CMK (cell line): ENCODE measurements around the gene FBXL13.

Source experiments
- DNase-seq: peaks from one replicate; pipeline ENCODE4 v3.0.0-alpha.2; 2010; ENCODE audit warnings: low read depth

The FBXL13 gene

DNA sequence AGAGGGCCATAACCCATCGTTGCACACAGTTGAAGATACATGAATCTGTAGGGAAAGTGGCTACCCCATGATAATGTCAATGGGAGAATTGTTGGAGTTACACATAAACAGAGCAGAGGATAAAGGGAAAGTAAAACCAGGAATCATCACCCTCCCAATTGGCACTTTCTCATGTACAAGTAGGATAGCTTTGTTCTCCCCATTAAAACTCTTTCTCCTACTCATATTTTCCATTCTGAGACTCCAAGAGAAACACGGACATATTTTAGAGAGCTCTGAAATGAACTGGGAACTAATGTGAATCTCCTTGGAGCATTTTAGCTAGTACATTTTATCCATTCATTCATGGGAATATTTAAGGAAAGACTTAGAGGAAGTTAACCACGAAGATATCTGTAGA lies 179.0 kb downstream of the FBXL13 start:
- no peak for DNase-seq

DNA sequence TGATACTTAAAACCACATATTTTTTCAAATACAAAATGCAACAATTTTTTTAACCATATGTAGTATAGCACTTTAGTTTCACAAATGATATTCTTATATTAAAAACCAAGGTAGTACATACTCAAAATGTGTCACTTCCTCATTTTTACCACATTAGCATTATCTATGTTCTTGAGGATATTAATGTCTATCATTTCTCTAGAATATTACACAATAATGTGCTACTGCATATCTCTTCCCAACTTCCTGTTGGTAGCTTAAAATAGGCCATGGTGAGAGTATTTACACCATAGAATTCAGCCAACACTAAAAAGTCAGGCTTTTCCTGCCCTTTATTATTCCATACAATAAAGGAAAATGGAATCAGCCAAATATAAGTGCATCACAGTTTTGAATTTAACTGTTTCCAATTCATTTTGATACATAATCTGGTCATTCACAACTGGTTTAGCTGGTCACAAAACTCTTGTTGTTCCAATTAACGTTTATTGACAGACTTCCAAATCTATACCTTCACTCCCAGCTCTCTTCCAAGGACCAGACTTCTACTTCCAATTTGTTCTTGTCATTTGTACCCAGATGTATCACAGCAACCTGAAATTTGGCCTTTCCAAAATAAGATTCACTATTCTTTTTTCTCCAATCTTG lies 181.8 kb downstream of the FBXL13 start:
- DNase-seq, result no peak

DNA sequence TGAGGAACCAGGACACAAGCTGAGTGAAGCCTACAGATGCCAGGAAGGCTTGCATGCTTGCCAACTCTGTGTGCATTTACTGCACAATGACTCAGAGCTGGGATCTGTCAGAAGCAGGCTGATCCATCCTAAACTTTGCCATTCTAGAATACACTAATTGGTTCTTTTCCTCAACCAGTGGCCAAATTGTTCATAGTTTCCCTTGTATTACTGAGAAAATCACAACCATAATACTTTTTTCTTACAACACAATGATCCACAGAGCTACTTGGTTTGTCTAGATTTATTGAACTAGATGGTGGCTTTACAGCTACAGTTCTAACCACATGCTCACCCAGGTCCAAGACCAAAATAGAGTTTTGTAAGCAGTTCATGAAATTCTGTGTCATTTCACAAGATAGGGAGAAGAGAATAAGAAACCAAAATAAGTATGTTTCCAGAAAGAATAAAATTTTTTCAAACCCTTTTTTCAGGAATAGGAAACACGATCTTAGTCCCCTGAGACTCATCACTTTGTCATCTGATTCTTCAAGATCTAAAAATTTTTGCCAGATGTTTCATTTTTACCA lies 182.8 kb downstream of the FBXL13 start:
- DNase-seq, result no peak

DNA sequence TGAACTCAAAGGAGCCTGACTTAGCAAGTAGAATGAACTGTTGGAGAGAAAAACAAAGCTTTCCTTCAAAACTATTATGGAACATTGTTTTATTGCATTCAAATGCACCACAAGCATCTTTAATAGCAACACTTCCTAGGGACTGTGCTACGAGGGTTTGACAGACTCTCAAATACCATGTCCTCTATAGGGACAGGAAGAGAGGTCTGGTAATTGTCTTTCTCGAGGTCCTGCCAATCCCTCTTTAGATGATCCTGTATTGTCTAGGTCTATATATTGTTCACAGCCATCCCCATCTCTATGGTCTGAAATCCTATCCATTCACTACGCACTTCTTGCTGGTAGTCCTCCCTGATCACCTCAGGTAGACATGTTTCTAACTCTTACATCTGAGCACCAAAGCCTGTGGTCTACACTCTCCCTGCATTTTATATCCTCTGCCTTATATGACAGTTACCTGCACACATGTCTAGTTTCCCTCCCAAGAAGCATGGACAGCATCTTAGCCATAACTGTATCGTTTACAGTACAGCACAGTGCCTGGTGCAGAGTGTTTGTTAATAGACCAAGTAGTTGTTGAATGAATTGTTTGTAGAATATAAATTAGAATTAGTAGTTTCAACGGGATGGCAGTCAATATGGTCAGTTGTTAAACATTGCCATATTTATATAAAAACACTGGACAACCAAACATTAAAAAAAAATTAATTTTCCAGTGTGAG lies 183.5 kb downstream of the FBXL13 start:
- DNase-seq, result no peak

DNA sequence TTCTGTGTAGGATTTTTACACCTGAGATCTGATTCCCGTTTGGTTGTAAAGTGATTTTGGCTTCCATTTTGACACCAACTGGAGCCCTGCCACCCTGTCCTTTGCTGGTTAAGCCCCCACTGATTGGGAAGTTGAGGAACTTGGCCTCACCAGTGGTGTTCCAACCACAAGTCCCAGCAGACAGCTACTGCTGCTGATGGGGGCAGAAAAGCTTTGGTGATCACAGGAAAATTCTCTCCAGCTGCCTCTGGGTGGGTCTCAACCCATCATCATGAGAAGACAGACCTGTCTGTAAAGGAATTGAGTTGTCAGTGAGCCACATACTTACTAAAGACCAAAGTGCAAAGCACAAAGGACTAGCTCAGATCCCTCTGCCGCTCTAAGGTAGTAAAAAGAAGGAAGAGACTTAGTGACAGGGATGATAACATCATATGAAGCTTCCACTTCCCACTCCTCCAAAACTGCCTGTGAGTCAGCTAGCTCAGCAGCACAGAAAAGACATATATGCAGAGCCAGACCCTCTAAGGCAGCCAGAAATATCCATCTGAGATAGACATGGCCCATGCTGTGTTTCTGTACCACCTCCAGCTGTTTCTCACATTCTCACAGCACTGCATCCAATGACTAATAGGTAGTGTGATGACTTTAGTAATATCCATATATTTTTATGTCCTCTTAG lies 184.2 kb downstream of the FBXL13 start:
- no peak for DNase-seq

DNA sequence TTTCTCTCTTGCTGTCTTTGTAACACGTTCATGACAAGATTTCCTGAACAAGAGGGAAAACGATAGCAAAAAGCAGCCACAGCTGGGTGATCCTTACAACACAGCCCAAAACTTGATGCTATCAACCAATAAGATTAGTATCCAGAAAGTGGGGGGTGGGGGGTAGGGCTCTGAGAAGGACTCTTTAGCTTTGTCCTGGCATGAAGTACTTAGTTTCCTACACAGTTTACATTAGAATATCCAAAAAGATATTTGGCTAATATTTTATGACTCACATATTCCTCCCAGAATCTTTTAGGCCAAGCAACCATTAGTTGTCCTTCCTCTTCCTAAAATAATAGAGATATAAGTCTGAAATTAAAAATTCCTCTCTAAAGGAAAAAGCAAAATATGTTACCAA lies 184.7 kb downstream of the FBXL13 start:
- no peak for DNase-seq

DNA sequence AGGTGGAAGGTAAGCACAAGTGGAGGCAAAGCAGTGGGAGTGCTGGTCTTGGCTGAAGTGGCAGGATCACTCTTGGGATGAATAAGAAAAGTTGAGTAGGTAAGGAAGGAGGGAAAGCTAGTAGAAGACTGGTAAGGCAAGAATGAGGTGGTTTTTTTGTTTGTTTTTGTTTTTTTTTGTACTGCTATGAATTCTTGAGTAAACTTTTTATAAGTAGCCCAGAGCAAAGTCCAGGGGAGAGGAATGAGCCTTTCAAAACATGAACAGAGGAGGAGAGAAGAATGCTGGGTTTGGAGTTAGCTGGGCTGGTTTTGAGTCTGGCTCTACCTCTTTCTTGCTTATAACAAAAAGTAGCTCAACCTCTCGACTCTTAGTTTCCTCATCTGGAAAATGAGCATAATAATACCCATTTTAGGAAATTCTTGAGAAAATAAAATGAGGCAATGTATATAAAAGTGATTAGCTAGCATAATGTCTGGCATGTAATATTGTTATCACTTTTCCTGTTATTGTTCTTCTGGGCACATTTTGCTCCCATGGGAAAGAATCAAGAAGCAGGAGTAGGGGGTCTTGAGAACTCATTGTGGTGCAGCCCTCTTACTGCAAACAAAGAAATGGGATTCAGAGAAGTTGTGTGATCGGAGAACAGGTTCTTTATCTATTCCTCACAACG lies 185.9 kb downstream of the FBXL13 start:
- DNase-seq, result no peak

DNA sequence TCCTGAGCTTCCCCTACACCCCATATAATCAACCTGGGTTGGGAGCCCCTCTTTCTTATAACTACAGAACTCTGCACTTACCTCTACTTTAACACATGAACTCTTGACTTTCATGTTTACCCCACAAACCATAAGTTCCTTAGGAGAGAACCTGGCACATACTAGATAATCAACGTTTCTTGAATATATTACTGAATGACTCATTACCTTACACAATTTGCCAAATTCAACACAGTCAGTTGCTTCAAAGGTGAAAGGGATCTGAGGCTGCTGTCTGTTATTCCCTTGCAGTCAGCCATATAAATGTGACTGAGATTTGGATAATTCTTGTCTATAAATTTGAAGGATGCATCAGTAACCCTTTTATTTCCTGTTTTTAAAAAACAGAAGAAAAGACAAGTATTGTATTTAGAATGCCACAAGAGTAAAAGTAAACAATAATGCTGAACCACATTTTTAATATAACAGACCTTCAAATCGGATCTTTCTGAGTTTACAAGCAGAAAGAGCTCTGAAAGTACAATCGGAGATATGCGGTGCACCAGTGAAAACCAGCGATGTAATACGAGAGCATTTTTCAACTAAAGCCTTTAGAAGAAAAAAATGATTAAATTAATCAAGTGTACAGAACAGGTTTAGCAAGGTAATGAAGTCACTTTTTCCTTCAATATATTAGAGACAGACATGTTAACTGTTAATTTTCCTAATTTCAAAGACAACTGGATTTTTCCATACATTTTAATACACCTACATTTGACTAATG lies 191.3 kb downstream of the FBXL13 start:
- DNase-seq, result no peak

DNA sequence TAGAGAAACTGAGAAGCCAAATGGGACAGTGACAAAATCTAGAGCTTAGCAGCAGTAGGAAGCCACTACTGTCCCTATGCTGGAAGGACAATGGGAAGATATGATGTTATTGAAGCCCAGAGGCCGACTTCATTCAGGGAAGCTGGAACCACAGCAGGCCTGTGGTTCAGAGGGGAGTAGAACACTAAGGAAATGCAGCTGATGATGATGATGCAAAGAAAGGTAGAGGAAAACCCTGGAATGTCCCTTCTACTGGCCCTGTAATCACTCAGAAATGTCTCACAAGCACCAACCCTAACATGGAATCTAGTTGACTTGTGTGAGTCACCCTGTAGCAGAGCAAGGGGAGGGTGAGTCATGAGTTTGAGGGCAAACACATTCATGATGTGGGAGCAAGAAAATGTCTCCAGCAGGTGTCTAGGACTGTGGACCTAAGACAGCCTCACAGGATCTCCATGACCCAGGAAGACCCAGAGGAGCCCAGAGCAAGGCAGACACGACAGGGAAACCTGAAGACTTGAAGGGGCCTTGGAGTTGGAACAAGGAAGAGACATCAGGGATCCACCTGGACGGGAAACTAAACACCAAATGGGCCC lies 198.8 kb downstream of the FBXL13 start:
- DNase-seq, result no peak

DNA sequence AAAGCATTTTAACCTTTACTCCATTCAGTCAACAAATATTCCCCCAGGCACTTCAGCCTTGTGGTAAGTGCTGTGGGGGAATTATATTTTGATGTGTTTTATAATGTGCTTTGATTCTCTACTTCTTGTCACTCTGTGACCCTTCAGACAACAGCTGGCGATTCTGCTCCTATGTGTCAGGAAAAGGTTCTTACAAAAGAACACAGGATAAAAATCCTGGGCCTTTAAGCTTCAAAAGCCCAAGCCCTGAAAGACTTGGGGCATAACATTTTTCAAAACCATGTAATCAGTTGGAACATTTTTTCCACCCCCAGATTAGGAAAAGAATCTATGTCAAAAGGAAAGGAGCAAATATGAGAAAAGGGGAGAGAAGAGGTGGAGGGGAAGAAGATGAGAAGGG lies 199.6 kb downstream of the FBXL13 start:
- no peak for DNase-seq

DNA sequence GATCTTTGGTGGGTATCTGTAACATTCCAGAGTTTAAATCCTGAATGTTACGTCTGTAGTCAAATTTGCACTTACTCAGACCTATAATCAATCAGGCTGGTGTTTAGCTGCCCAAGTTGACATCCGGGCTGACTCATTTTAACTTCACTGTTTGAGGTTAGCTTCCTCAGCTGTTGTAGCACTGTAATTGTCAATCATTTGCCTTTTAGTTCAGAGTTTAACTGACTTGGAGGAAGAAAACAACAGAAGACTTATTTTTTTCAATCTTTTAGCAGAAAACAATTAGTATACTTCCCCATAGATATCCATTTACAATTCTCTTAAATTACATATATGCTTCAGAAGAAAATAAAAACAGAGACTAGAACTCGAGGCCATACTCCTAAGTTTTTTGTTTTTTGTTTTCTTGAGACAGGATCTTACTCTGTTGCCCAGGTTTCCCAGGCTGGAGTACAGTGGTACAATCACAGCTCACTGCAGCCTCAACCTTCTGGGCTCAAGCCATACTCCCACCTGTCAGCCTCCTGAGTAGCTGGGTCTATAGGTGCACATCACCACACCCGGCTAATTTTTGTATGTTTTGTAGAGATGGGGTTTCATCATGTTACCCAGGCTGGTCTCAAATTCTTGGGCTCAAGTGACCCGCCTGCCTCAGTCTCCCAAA lies 200.3 kb downstream of the FBXL13 start:
- no peak for DNase-seq

DNA sequence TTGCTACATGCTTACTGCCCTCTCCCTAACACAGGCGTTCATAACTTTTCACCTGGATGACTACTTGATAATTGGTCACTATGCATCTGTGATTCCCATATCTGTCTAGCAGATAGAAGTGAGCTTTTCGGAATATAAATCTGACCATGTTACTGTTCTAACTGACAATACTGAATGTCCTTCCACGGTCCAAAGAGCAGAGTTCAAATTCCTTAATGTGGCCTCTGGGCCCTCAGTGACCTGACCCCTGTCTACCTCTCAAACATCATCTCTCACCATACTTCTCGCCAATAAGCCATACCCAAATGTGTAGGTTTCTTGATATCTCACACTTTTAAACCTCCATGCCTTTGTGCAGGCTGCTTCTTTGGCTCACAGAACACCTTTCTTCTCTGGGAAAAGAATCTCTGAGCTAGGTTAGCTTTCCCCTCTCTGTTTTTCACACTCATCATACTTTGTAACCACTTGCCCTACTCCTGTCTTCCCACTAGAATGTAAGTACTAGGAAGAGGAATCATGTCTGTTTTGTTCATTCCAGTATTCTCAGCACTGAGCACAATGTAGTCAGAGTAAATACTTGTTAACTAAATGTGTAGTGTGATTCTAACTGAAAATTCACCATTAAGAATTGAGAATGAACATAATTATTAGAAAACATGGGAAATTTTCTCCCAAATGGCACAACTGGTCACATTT lies 201.0 kb downstream of the FBXL13 start:
- DNase-seq, result no peak

DNA sequence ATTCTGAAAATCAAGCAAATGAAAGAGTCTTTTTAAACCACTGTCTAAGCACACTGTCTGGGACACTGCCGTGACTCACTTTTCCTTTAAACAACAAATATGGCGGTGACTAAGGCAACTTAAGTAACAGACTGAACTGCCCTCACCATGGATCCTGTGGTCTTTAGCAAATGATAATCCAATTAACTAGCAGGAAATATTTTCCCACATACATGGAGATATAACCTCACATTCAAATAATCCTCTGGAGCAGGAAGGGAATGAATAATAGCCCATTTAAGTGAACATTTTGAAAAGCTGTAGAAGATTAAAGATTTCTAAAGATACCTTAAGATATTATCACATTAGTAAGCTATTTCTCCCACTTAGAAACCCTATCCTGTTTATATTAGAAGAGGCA lies 202.1 kb downstream of the FBXL13 start:
- DNase-seq, result no peak

DNA sequence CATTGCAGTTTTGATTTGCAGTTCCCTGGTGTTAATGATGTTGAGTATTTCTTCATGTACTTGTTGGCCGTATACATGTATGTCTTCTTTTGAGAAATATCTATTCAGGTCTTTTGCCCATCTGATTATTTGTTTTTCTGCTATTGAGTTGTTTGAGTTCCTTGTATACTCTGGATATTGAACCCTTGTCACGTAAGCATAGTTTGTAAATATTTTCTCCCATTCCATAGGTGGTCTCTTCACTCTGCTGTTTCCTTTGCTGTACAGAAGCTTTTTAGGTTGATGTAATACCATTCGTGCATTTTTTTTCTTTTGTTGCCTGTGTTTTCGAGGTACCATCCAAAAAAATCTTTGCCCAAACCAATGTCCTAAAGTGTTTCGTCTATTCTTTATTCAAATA lies 205.4 kb downstream of the FBXL13 start:
- DNase-seq, result no peak

DNA sequence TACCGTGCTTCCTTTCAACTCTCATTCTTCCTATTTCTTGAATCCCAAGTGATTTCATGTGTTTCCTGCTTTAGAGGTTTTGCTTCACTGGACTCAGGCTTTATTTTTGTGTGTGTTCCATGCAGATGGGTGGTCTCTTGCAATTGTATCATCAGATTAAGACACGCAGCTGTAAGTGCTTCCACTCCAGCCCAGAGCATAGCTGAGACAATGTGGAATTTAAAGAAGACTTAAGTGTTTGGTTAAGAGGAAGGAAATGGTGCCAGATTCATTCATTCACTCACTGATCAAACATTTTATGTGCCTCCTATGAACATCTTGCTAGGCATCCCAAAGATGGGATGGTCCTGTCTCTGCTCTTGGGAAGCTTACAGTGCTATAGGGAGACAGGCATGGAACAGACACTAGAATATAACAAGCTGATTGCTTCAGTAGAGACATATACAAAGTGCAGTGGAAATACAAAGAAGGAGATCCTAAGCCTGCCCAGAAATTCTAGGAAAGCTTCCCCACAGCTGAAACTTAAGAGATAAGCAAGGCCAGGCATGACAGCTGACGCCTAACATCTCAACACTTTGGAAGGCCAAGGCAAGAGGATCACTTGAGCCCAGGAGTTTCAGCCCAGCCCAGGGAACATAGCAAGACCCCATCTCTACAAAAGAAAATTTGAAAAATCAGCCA lies 207.9 kb downstream of the FBXL13 start:
- DNase-seq, result no peak

DNA sequence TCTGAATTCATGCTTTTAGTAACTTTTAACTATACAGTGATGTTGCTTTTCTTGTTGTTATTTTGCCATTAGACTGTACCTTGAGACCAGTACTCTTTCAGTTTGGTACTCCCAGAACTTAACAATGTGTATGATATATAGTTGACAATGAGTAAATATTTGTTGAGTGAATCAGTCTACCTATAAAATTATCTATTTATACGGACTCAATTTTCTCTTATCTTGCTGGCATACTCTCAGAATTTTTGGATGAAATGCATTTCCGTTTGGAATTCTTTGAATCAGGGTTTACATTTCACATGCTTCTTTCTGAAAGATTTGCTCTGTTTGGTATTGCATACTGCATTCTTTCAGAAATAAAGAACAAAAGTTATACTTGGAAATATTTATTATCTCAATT lies 209.6 kb downstream of the FBXL13 start:
- no peak for DNase-seq

DNA sequence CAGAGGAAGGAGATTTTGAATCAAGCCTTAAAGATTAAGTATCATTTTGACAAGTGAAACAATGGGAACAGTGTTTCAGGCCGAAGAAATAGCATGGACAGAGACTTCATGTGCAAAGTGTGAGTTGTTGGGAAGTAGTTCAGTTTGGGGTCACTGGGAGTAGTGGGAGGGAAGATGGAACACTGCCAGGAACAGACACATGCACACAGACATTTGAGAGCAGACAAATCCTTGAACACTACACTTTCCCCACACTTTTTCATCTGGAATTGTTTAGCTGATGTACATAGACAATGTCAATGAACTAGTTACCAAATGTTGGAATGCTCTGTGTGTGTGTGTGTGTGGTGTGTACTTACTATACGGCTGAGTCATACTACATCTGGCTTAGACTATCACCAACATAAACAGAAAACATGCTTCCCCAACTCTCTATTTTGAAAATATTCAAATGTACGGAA lies 214.2 kb downstream of the FBXL13 start:
- DNase-seq, result no peak

DNA sequence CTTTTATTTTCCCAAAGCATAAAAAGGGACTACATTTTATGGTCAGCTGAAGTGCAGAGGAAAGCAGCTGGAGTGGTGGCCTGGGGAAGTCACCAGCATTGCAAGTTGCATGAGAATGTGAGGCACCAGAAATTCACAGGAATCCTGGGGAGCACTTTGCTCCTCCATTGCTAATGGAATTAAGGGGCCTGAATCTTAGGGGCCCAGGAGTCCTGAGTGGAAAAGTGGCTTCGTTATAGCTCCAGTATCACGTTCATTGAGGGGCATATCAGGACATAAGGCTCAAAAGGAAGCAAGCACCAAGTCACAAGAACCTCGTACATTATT lies 214.8 kb downstream of the FBXL13 start:
- no peak for DNase-seq

DNA sequence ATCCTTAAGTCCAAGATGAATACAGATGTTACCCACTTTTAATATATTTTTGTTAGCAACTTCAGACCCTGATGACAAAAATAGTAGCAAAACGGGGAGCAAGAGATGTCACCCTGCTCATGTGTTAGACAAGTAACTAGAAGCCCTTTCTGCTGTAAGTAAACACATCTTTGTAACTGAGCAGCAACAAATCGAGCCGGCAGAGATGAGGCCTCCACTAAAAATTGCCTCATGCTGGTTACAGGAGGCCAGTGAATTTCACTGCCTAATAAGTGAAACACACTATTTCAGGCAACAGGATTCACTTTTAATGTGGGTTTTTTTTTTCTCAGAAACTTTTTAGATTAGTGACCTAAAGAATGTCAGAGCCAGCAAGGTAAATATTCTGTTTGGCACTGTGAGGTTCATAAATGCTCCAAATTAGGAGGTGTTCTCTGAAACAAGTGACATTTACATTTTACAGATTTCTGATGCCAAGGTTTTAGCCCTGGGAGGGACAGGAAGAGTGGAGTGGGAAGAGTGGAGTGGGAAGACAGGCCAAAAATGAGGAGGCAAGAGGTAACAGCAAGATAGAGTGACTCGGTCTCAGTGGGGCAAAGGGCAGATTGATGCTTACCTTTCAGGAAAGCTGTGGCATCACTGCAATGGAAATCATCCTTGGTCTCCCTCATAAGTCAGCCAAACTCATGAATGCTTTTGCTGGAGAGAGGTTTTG lies 215.4 kb downstream of the FBXL13 start:
- no peak for DNase-seq
